H9 (cell line): ENCODE results near the gene CHADL. TPM values are rescaled to one million over a fixed set of nuclear protein-coding genes. Genes with fewer than 3 reads are reported as not detected.

Experiments
- DNase-seq: peaks from one replicate; pipeline ENCODE4 v3.0.0-alpha.2; 2017
- H2AFZ ChIP-seq: one replicate; pipeline ENCODE4 v1.6.1; 2013; ENCODE audit warnings: mild to moderate bottlenecking, low read length, control low read depth, moderate library complexity
- H2AK5ac ChIP-seq: 2 replicates; pipeline ENCODE4 v1.6.1; 2013; ENCODE audit warnings: low read length, control low read depth, mixed read lengths; ENCODE audit not compliant: insufficient read length
- H2BK120ac ChIP-seq: one replicate; pipeline ENCODE4 v1.6.1; 2013; ENCODE audit warnings: low read depth, mild to moderate bottlenecking, low read length, control low read depth, inconsistent platforms; ENCODE audit not compliant: poor library complexity, severe bottlenecking
- H2BK12ac ChIP-seq: 2 replicates; pipeline ENCODE4 v1.6.1; 2013; ENCODE audit warnings: low read length, control low read depth, mixed read lengths, low read depth; ENCODE audit not compliant: insufficient read length
- H2BK15ac ChIP-seq: 2 replicates; pipeline ENCODE4 v1.6.1; 2013; ENCODE audit warnings: low read depth, low read length, control low read depth
- H2BK20ac ChIP-seq: one replicate; pipeline ENCODE4 v1.6.1; 2013; ENCODE audit warnings: low read depth, mild to moderate bottlenecking, low read length, control low read depth, inconsistent platforms; ENCODE audit not compliant: poor library complexity, severe bottlenecking
- H2BK5ac ChIP-seq: 2 replicates; pipeline ENCODE4 v1.6.1; 2013; ENCODE audit warnings: low read length, control low read depth, mixed read lengths; ENCODE audit not compliant: insufficient read length
- H3K14ac ChIP-seq: 2 replicates; pipeline ENCODE4 v1.6.1; 2013; ENCODE audit warnings: low read length, control low read depth; ENCODE audit not compliant: insufficient read depth
- H3K18ac ChIP-seq: 2 replicates; pipeline ENCODE4 v1.6.1; 2013; ENCODE audit warnings: low read depth, mild to moderate bottlenecking, mixed read lengths, low read length, control low read depth; ENCODE audit not compliant: insufficient read length
- H3K23ac ChIP-seq: 2 replicates; pipeline ENCODE4 v1.6.1; 2013; ENCODE audit warnings: low read length, control low read depth, mixed read lengths, low read depth; ENCODE audit not compliant: insufficient read length
- H3K23me2 ChIP-seq: 2 replicates; pipeline ENCODE4 v1.6.1; 2013; ENCODE audit warnings: low read depth, mild to moderate bottlenecking, mixed read lengths, low read length, control low read depth; ENCODE audit not compliant: insufficient read length, poor library complexity, severe bottlenecking
- H3K27ac ChIP-seq: 2 replicates; pipeline ENCODE4 v1.5.1; 2013; ENCODE audit warnings: low read length, control low read depth, mixed read lengths, low read depth; ENCODE audit not compliant: insufficient read length
- H3K27me3 ChIP-seq: 2 replicates; pipeline ENCODE4 v1.6.1; 2013; ENCODE audit warnings: low read length, control low read depth, inconsistent platforms; ENCODE audit not compliant: insufficient read depth
- H3K4ac ChIP-seq: 2 replicates; pipeline ENCODE4 v1.6.1; 2013; ENCODE audit warnings: low read depth, mild to moderate bottlenecking, control low read depth, inconsistent platforms, low read length, moderate library complexity
- H3K4me1 ChIP-seq: 2 replicates; pipeline ENCODE4 v1.6.1; 2013; ENCODE audit warnings: low read length, control low read depth, inconsistent platforms; ENCODE audit not compliant: insufficient read depth
- H3K4me2 ChIP-seq: 2 replicates; pipeline ENCODE4 v1.6.1; 2013; ENCODE audit warnings: low read length, control low read depth, mixed read lengths; ENCODE audit not compliant: insufficient read length, insufficient read depth
- H3K56ac ChIP-seq: 2 replicates; pipeline ENCODE4 v1.6.1; 2013; ENCODE audit warnings: low read depth, mild to moderate bottlenecking, mixed read lengths, low read length, control low read depth; ENCODE audit not compliant: insufficient read length
- H3K79me1 ChIP-seq: 2 replicates; pipeline ENCODE4 v1.6.1; 2013; ENCODE audit warnings: low read depth, mild to moderate bottlenecking, moderate library complexity, low read length, control low read depth, inconsistent platforms; ENCODE audit not compliant: insufficient read depth, poor library complexity, severe bottlenecking
- H3K79me2 ChIP-seq: 2 replicates; pipeline ENCODE4 v1.6.1; 2013; ENCODE audit warnings: low read length, control low read depth, inconsistent platforms; ENCODE audit not compliant: insufficient read depth
- H3K9ac ChIP-seq: 2 replicates; pipeline ENCODE4 v1.6.1; 2013; ENCODE audit warnings: low read length, control low read depth, mixed read lengths; ENCODE audit not compliant: insufficient read length; ENCODE audit errors: extremely low read depth
- H3K9me3 ChIP-seq: one replicate; pipeline ENCODE4 v1.6.1; 2013; ENCODE audit warnings: low read depth, low read length, inconsistent platforms; ENCODE audit not compliant: control insufficient read depth
- H3T11ph ChIP-seq: one replicate; pipeline ENCODE4 v1.6.1; 2013; ENCODE audit warnings: mild to moderate bottlenecking, low read length, control low read depth, inconsistent platforms
- H4K20me1 ChIP-seq: one replicate; pipeline ENCODE4 v1.6.1; 2013; ENCODE audit not compliant: control insufficient read depth, insufficient read length, insufficient read depth
- H4K5ac ChIP-seq: 2 replicates; pipeline ENCODE4 v1.6.1; 2013; ENCODE audit warnings: low read depth, mild to moderate bottlenecking, mixed read lengths, low read length, control low read depth; ENCODE audit not compliant: insufficient read length
- H4K8ac ChIP-seq: replicated peaks from 2 replicates; pipeline ENCODE4 v1.6.1; 2013; ENCODE audit warnings: low read length, control low read depth, mixed read lengths, low read depth; ENCODE audit not compliant: insufficient read length
- H4K91ac ChIP-seq: 2 replicates; pipeline ENCODE4 v1.6.1; 2013; ENCODE audit warnings: low read depth, mild to moderate bottlenecking, moderate library complexity, mixed read lengths, low read length, control low read depth; ENCODE audit not compliant: insufficient read length
- H3K27ac Mint-ChIP-seq, 3 experiments: 2 replicates in 2 of 3; 3 replicates in 1 of 3; pipeline ENCODE4 v1.8.0; 2020 to 2021; ENCODE audit warnings: mixed read lengths in 3 of 3, mild to moderate bottlenecking in 1 of 3, moderate library complexity in 1 of 3
- H3K27me3 Mint-ChIP-seq: 2 replicates; pipeline ENCODE4 v1.8.0; 2021; ENCODE audit warnings: low read depth, mild to moderate bottlenecking, moderate library complexity, mixed read lengths
- H3K36me3 Mint-ChIP-seq, 3 experiments: 2 replicates in 2 of 3; 3 replicates in 1 of 3; pipeline ENCODE4 v1.8.0; 2020 to 2021; ENCODE audit warnings: low read depth in 3 of 3, mixed read lengths in 3 of 3; ENCODE audit not compliant: insufficient read depth in 1 of 3
- H3K4me1 Mint-ChIP-seq, 2 experiments: 2 replicates each; pipeline ENCODE4 v1.8.0; 2020; ENCODE audit warnings: mixed read lengths in 2 of 2
- H3K4me3 Mint-ChIP-seq, 2 experiments: 2 replicates in 1 of 2; 3 replicates in 1 of 2; pipeline ENCODE4 v1.8.0; 2020 to 2021; ENCODE audit warnings: mild to moderate bottlenecking in 2 of 2, mixed read lengths in 2 of 2, moderate library complexity in 1 of 2
- H3K9me3 Mint-ChIP-seq, 2 experiments: 2 replicates in 1 of 2; 3 replicates in 1 of 2; pipeline ENCODE4 v1.8.0; 2020; ENCODE audit warnings: mild to moderate bottlenecking in 2 of 2, mixed read lengths in 2 of 2, moderate library complexity in 1 of 2
- WGBS: extraction: QIAGEN DNeasy Blood & Tissue Kit; methylation state at CpG from one replicate; pipeline ENCODE4 v1.1.7; 2013; ENCODE audit warnings: missing lambda C conversion rate, low lambda C conversion rate, mixed read lengths; ENCODE audit not compliant: insufficient read length; ENCODE audit errors: extremely low coverage; 5-methylcytosine and 5-hydroxymethylcytosine counted together
- total RNA-seq: library from RNA; stranded (reverse); gene quantifications from 2 replicates; pipeline ENCODE4 v1.2.1, GENCODE V29; 2021
- TF ChIP-seq, protein P1 (sequence below): fragments of 200-600 bp; sonication (generic); conservative IDR thresholded peaks from 3 replicates; pipeline ENCODE4 v1.8.0; 2021; ENCODE audit warnings: antibody characterized with exemption, mild to moderate bottlenecking

CHADL gene
- total RNA-seq, 1 experiment from 2014 or later, result 1.6 TPM

DNA sequence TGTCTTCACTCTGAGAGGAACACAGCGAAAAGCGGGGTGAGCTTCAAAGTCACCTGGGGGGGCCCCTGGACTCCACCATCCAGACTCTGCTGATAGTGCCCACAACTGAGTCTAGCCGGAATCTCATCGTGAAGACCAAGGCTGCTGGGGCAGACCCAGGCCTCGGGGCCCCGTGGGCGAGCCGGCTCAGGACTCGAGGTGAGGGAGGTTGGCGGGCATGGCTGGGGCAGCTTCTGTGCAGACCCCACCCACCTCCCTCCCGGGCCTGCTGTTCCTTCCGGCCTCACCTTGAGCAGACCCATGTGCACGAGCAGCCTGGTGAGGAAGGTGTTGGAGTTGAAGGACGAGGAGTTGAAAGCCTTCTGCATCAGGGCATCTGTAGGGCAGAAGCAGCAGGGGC lies 8.7 kb upstream of the CHADL start:
- Histone ChIP-seq H3T11ph (no peak overlapping the region), H2AK5ac (no peak overlapping the region), H3K23me2 (no peaks in the 10 kb centered on the region), H4K8ac (no peak overlapping the region), H3K27me3 (no peaks in the 10 kb centered on the region), H3K4ac (no peak overlapping the region), H2BK20ac (no peak overlapping the region), H2BK120ac (no peak overlapping the region), H2BK15ac (no peak overlapping the region), H3K79me2 (no peaks in the 10 kb centered on the region), H4K5ac (no peak overlapping the region), H3K18ac (no peak overlapping the region), H3K27ac (no peak overlapping the region), H3K14ac (no peak overlapping the region), H3K79me1 (no peaks in the 10 kb centered on the region), H3K4me2 (no peak overlapping the region), H4K91ac (no peak overlapping the region), H3K4me1 (no peaks in the 10 kb centered on the region), H3K9ac (no peak overlapping the region), H3K9me3 (no peaks in the 10 kb centered on the region), H4K20me1 (no peaks in the 10 kb centered on the region), H3K23ac (no peak overlapping the region), H2AFZ (no peak overlapping the region), H2BK12ac (no peak overlapping the region), H3K56ac (no peak overlapping the region), H2BK5ac (no peak overlapping the region)
- Mint-ChIP-seq H3K4me1 (no peaks in the 10 kb centered on the region), H3K27me3 (no peaks in the 10 kb centered on the region), H3K9me3 (no peaks in the 10 kb centered on the region), H3K27ac (no peak overlapping the region), H3K4me3 (no peak overlapping the region), H3K36me3 (peaks cover 31 to 85% (median 63%) of the 10 kb centered on the region in 3 experiments; a peak in 6 of 7 replicates)
- WGBS, result no CpG with 5 or more reads among the region's 14 CpGs
- DNase-seq, result no peak
- TF ChIP-seq, protein P1, sequence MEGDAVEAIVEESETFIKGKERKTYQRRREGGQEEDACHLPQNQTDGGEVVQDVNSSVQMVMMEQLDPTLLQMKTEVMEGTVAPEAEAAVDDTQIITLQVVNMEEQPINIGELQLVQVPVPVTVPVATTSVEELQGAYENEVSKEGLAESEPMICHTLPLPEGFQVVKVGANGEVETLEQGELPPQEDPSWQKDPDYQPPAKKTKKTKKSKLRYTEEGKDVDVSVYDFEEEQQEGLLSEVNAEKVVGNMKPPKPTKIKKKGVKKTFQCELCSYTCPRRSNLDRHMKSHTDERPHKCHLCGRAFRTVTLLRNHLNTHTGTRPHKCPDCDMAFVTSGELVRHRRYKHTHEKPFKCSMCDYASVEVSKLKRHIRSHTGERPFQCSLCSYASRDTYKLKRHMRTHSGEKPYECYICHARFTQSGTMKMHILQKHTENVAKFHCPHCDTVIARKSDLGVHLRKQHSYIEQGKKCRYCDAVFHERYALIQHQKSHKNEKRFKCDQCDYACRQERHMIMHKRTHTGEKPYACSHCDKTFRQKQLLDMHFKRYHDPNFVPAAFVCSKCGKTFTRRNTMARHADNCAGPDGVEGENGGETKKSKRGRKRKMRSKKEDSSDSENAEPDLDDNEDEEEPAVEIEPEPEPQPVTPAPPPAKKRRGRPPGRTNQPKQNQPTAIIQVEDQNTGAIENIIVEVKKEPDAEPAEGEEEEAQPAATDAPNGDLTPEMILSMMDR, result no peak
